ENCODE data around the gene MSH3. TPM values are rescaled to one million over a fixed set of nuclear protein-coding genes. Genes with fewer than 3 reads are reported as not detected.

MSH3 gene
- polyA plus RNA-seq (2011; rRNA removed), result 11.0 and 13.1 TPM in 2 replicates
- 2.4 and 2.8 TPM in 2 replicates for polyA plus RNA-seq (2012; cell fraction: cytosol; rRNA removed)
- 1.0 and 1.6 TPM in 2 replicates for polyA plus RNA-seq (2012; cell fraction: nucleus; rRNA removed)
- polyA plus RNA-seq (2017; fragmentation: RNase III; extraction: RNeasy Plus Mini Kit Qiagen cat#74134 plus additional on column Dnase treatment), result 9.0 to 9.3 TPM (median 9.3 TPM) in 3 replicates
- polyA minus RNA-seq (2011; rRNA and poly(A)+ RNA removed), result 8.1 and 8.5 TPM in 2 replicates

GRCh38 chr5:80654391-80655230 is at the start of gene MSH3, which contains the start of gene DHFR:
Gene MSH3 (plus strand): TSS chr5:80654652. CDS start chr5:80654728, 76 bp downstream.
Gene DHFR (minus strand): TSS chr5:80654983. CDS start chr5:80654489, 494 bp downstream.
- ChIA-PET POLR2A (interaction anchor here (0.7 to 1.9 kb wide), 4 partner anchors 10 to 173 kb away, joined by 3 to 8 read pairs (median 6); no protein-coding TSS in a partner anchor), CTCF (interaction anchor here (0.7 to 1.3 kb wide), 2 partner anchors 13 to 166 kb away, joined by 3 to 4 read pairs; partner anchors contain the start of gene FAM151B)
- ATAC-seq (peak; percentile 74 to 90), DNase-seq (ENCODE audit: low read depth in 1 of 2, low spot score in 1 of 2) (peak; percentile 85 to 94), FAIRE-seq (no peak)
- WGBS (ENCODE audit: missing lambda C conversion rate), result 2% methylated on average over 4 of the region's 74 CpGs
- Histone ChIP-seq H3K4me2 (peak within 1 kb of the TSS; percentile 76), H3K27ac (peak within 1 kb of the TSS; percentile 96 to 98), H3K4me1 (peaks cover 10% of the 10 kb centered on the region; the same call in 1 of the 3 replicates), H3K9me3 (no peaks in the 10 kb centered on the region), H3K4me3 (peak within 1 kb of the TSS; percentile 78)
- TF ChIP-seq BHLHE40 (IDR thresholded peaks at IDR 0.05; ENCODE audit: low read depth, low read length) (no peak), BCL3 (IDR thresholded peaks at IDR 0.05) (peak; percentile 91; the same call in 2 of the 3 replicates), RNF2 (IDR thresholded peaks at IDR 0.05; ENCODE audit: borderline replicate concordance, low read depth) (no peak), PHF8 (IDR thresholded peaks at IDR 0.05; ENCODE audit: borderline replicate concordance, low read depth) (peak; percentile 90), POLR2A (IDR thresholded peaks at IDR 0.05; ENCODE audit: low read length) (peak; percentile 79), EHF (CRISPR knock-in tag; IDR thresholded peaks at IDR 0.05) (no peak), MAX (IDR thresholded peaks at IDR 0.05) (peak; percentile 41), HDAC2 (IDR thresholded peaks at IDR 0.05) (no peak), KDM5A (IDR thresholded peaks at IDR 0.05) (peak; percentile 54), RAD21 (conservative IDR thresholded peaks at IDR 0.05 in 1 of 2, IDR thresholded peaks at IDR 0.05 in 1 of 2) (peak in 1 of 2 experiments; percentile 19; a peak in 1 of 5 replicates), CTCF (IDR thresholded peaks at IDR 0.05) (peak; percentile 31), NR3C1 (IDR thresholded peaks at IDR 0.05) (no peak), JUN (IDR thresholded peaks at IDR 0.05) (peak; percentile 74 to 90)

- CTCF ChIA-PET, result no interaction called here
- TF ChIP-seq CBX2 (IDR thresholded peaks at IDR 0.05; ENCODE audit: borderline replicate concordance, low read depth), result no peak
- TF ChIP-seq CEBPB (IDR thresholded peaks at IDR 0.05), result no peak
- TF ChIP-seq E2F6 (IDR thresholded peaks at IDR 0.05; ENCODE audit: borderline replicate concordance, low read depth), result no peak
- no peak for TF ChIP-seq HOXB5 (CRISPR knock-in tag; IDR thresholded peaks at IDR 0.05)
- no peak for TF ChIP-seq RARB (CRISPR knock-in tag; IDR thresholded peaks at IDR 0.05)
- Histone ChIP-seq H3K9me3 (no peaks in the 10 kb centered on the region), H3K27ac (no peak overlapping the region), H3K4me3 (no peak overlapping the region), H3K4me1 (no peaks in the 10 kb centered on the region), H3K4me2 (no peak overlapping the region)
- DNase-seq (ENCODE audit: low read depth in 1 of 2, low spot score in 1 of 2), result no peak
- POLR2A ChIA-PET, result no interaction called here
- ATAC-seq, result no peak
- FAIRE-seq, result no peak
Observed at GRCh38 chr5:80607343-80607742, 47.1 kb upstream of the MSH3 start.

GRCh38 chr5:80607832-80608231 is 46.6 kb upstream of the MSH3 start:
- Histone ChIP-seq H3K9me3 (no peaks in the 10 kb centered on the region), H3K4me2 (no peak overlapping the region), H3K4me1 (no peaks in the 10 kb centered on the region), H3K4me3 (no peak overlapping the region), H3K27ac (no peak overlapping the region)
- FAIRE-seq, result no peak
- DNase-seq (ENCODE audit: low read depth in 1 of 2, low spot score in 1 of 2), result no peak
- CTCF ChIA-PET, result no interaction called here
- ATAC-seq, result no peak
- TF ChIP-seq NR3C1 (IDR thresholded peaks at IDR 0.05) (no peak), NPAS2 (CRISPR knock-in tag; IDR thresholded peaks at IDR 0.05; ENCODE audit: borderline replicate concordance) (no peak), MYC (IDR thresholded peaks at IDR 0.05; ENCODE audit: borderline replicate concordance, low read length) (no peak)
- POLR2A ChIA-PET, result interaction anchor here (0.6 kb wide), 1 partner anchor 9 kb away, joined by 3 read pairs; no protein-coding TSS in a partner anchor
